ENCODE data around the gene GPSM3.

Gene GPSM3

GRCh38 chr6:32191696-32192607 lies 491 bp downstream of the GPSM3 start:
- in situ Hi-C loops (cut with MboI; ENCODE audit: low sequenced_read_pairs, unreplicated experiment), result no loop called here

GRCh38 chr6:32190911-32191677 lies 1.3 kb downstream of the GPSM3 start:
- DNase-seq (ENCODE audit: low spot score), result no peak
- no peak for TF ChIP-seq CTCF (IDR thresholded peaks at IDR 0.05; ENCODE audit: borderline replicate concordance, control extremely low read depth, extremely low read depth, insufficient read depth, missing control alignments)
- in situ Hi-C loops (cut with MboI; ENCODE audit: low sequenced_read_pairs, unreplicated experiment), result no loop called here

More at GRCh38 chr6:32191696-32192607, 491 bp downstream of the GPSM3 start:
- no peak for TF ChIP-seq CTCF (IDR thresholded peaks at IDR 0.05; ENCODE audit: borderline replicate concordance, control extremely low read depth, extremely low read depth, insufficient read depth, missing control alignments)
- DNase-seq (ENCODE audit: low spot score), result no peak

- in situ Hi-C loops (cut with MboI; ENCODE audit: low sequenced_read_pairs, unreplicated experiment), result no loop called here
- peak; percentile 89 for DNase-seq (ENCODE audit: low spot score)
- TF ChIP-seq CTCF (IDR thresholded peaks at IDR 0.05; ENCODE audit: borderline replicate concordance, control extremely low read depth, extremely low read depth, insufficient read depth, missing control alignments), result peak; percentile 5
Measured at GRCh38 chr6:32190054-32190851, 2.2 kb downstream of the GPSM3 start, which contains the start of gene PBX2. Gene PBX2 (minus strand): TSS chr6:32190202. CDS start chr6:32189915, 287 bp downstream.

- DNase-seq (ENCODE audit: low spot score), result no peak
- in situ Hi-C loops (cut with MboI; ENCODE audit: low sequenced_read_pairs, unreplicated experiment), result no loop called here
Measured at GRCh38 chr6:32189742-32190053, 2.7 kb downstream of the GPSM3 start.

GRCh38 chr6:32189069-32189741 lies 3.2 kb downstream of the GPSM3 start:
- TF ChIP-seq CTCF (IDR thresholded peaks at IDR 0.05; ENCODE audit: borderline replicate concordance, control extremely low read depth, extremely low read depth, insufficient read depth, missing control alignments), result no peak
- in situ Hi-C loops (cut with MboI; ENCODE audit: low sequenced_read_pairs, unreplicated experiment), result no loop called here
- DNase-seq (ENCODE audit: low spot score), result no peak

More at GRCh38 chr6:32189742-32190053, 2.7 kb downstream of the GPSM3 start:
- TF ChIP-seq CTCF (IDR thresholded peaks at IDR 0.05; ENCODE audit: borderline replicate concordance, control extremely low read depth, extremely low read depth, insufficient read depth, missing control alignments), result no peak

All from GM13976 (cell line).